ENCODE results near the gene AOPEP. TPM values are rescaled to one million over a fixed set of nuclear protein-coding genes. Genes with fewer than 3 reads are reported as not detected.
A peak's percentile ranks its signal among the peaks of the same experiment; 100 is the strongest.

The AOPEP gene
- total and polyA plus RNA-seq, 2 of the 13 experiments (the other 11 are each of a cell fraction or from before 2014, with no cell fraction given) = 22.2 to 41.6 TPM

DNA sequence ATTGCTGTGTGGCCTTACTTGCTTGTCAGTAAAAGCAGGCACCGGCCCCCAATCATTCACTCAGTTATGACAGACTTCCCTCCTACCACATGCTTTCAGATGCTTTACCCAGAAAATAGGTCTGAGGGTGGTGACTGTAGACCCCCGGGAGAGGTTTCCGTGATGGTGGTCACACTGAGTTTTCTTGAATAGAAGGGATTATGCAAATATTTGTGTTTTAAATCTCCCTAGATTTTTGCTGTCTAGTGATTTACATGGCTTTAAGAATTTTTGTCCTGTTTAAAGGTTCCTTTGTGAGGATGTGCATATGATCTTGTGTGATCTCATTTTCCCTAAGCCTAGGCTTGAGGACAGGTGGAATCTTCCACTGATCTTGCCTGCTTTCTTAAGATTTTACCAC is 309.3 kb downstream of the AOPEP start (continued):
- TF ChIP-seq, protein P1, sequence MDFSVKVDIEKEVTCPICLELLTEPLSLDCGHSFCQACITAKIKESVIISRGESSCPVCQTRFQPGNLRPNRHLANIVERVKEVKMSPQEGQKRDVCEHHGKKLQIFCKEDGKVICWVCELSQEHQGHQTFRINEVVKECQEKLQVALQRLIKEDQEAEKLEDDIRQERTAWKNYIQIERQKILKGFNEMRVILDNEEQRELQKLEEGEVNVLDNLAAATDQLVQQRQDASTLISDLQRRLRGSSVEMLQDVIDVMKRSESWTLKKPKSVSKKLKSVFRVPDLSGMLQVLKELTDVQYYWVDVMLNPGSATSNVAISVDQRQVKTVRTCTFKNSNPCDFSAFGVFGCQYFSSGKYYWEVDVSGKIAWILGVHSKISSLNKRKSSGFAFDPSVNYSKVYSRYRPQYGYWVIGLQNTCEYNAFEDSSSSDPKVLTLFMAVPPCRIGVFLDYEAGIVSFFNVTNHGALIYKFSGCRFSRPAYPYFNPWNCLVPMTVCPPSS (IDR thresholded peaks at IDR 0.05) = no peak
- TF ChIP-seq TMF1 (CRISPR knock-in tag; IDR thresholded peaks at IDR 0.05; ENCODE audit: low read depth) = no peak
- no peak for TF ChIP-seq ZNF598 (CRISPR knock-in tag; IDR thresholded peaks at IDR 0.05; ENCODE audit: borderline replicate concordance)
- TF ChIP-seq ETV6 (CRISPR knock-in tag; conservative IDR thresholded peaks at IDR 0.05) = no peak

DNA sequence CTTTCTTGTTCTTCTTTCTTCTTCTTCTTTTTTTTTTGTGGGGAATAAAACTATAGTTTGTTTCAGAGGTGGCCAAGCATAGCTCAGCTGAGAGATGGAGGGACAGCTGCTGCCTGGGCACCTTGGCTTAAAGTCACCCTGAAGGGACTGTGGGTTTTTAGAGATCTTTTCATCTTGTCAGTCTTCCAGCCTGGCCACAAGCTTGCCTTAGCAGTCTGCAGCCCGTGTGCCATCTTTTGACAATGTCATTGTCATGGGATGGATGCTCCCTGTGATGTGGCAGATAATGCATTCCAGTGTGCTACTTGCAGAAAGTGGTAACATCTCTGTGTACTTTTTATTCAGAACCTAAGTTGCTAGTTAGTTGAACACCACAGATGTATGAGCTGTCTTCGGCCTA is 310.2 kb downstream of the AOPEP start:
- no peak overlapping the region for H3K4me2 ChIP-seq (ENCODE audit: low read depth, low read length)
- peak; percentile 45 for TF ChIP-seq RBM22 (optimal IDR thresholded peaks at IDR 0.05; ENCODE audit: low read length)
- TF ChIP-seq, protein P2, sequence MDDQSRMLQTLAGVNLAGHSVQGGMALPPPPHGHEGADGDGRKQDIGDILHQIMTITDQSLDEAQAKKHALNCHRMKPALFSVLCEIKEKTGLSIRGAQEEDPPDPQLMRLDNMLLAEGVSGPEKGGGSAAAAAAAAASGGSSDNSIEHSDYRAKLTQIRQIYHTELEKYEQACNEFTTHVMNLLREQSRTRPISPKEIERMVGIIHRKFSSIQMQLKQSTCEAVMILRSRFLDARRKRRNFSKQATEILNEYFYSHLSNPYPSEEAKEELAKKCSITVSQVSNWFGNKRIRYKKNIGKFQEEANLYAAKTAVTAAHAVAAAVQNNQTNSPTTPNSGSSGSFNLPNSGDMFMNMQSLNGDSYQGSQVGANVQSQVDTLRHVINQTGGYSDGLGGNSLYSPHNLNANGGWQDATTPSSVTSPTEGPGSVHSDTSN (CRISPR knock-in tag; IDR thresholded peaks at IDR 0.05; ENCODE audit: borderline replicate concordance) = no peak
- no peaks in the 10 kb centered on the region for H3K27me3 ChIP-seq (ENCODE audit: control insufficient read depth in 1 of 2, insufficient read depth in 2 of 2, low read length in 2 of 2)
- peaks cover 68% of the 10 kb centered on the region for H3K4me1 ChIP-seq (ENCODE audit: insufficient read depth, low read length)
- H3K36me3 ChIP-seq (replicated peaks in 1 of 2; ENCODE audit: control insufficient read depth in 1 of 2, insufficient read depth in 2 of 2, low read length in 2 of 2) = peaks cover 9 to 56% of the 10 kb centered on the region in 2 experiments
- DNase-seq (ENCODE audit: low spot score) = no peak
- H3K9ac ChIP-seq (ENCODE audit: insufficient read depth, low read depth, low read length) = no peak overlapping the region
- H2AFZ ChIP-seq (ENCODE audit: low read length) = no peak overlapping the region
- ATAC-seq = no peak
- intact Hi-C loops (cut with micrococcal nuclease; ENCODE audit: unreplicated experiment) (no loop called here), in situ Hi-C loops (cut with HindIII; ENCODE audit: extremely low pct_ligation_motif_present, low pct_unique_long_range_greater_than_20kb) (no loop called here)
- no TSS peak for BruUV-seq (replicated peaks)
- H3K79me2 ChIP-seq (ENCODE audit: insufficient read depth, low read length) = peaks cover 94% of the 10 kb centered on the region
- H3K4me3 ChIP-seq (replicated peaks in 1 of 3; ENCODE audit: insufficient read depth in 1 of 3, low read depth in 2 of 3, low read length in 3 of 3) = no peak overlapping the region
- 93% methylated on average over 2 of the region's 2 CpGs for WGBS (ENCODE audit: low lambda C conversion rate)
- POLR2A ChIA-PET = interaction anchor here (1.1 kb wide), 1 partner anchor 33 kb away, joined by 3 read pairs; no protein-coding TSS in a partner anchor
- H3K27ac ChIP-seq (ENCODE audit: extremely low read length, insufficient read depth, low read length) = no peak overlapping the region
- H3K9me3 ChIP-seq (ENCODE audit: low read length) = no peaks in the 10 kb centered on the region
- CTCF ChIA-PET (ENCODE audit: low intra/inter-chr PET ratio, low total read pairs) = no interaction called here
- no peak for FAIRE-seq
- H4K20me1 ChIP-seq (ENCODE audit: insufficient read depth, low read length) = peaks cover 25% of the 10 kb centered on the region; the same call in 1 of the 2 replicates
